ENCODE data around the gene MYH7B.

Gene MYH7B

GRCh38 chr20:34992751-34993417, 37.2 kb downstream of the MYH7B start:
- no peak for DNase-seq (ENCODE audit: low read depth in 2 of 2)

GRCh38 chr20:34993941-34994508, 38.4 kb downstream of the MYH7B start:
- DNase-seq (ENCODE audit: low read depth in 2 of 2), result no peak

- DNase-seq (ENCODE audit: low read depth in 2 of 2), result no peak
Observed at GRCh38 chr20:34994509-34995131, 39.0 kb downstream of the MYH7B start.

GRCh38 chr20:34995192-34995591, 39.5 kb downstream of the MYH7B start:
- no peak for DNase-seq (ENCODE audit: low read depth in 2 of 2)

GRCh38 chr20:34995696-34996095, 40.0 kb downstream of the MYH7B start:
- no peak for DNase-seq (ENCODE audit: low read depth in 2 of 2)

- no peak for DNase-seq (ENCODE audit: low read depth in 2 of 2)
Observed at GRCh38 chr20:34996243-34997028, 40.8 kb downstream of the MYH7B start.

- no peak for DNase-seq (ENCODE audit: low read depth in 2 of 2)
Observed at GRCh38 chr20:34997131-34997561, 41.5 kb downstream of the MYH7B start.

- DNase-seq (ENCODE audit: low read depth in 2 of 2), result no peak
Observed at GRCh38 chr20:34997774-34998173, 42.1 kb downstream of the MYH7B start.

GRCh38 chr20:34998331-34998950, 42.8 kb downstream of the MYH7B start:
- DNase-seq (ENCODE audit: low read depth in 2 of 2), result no peak

GRCh38 chr20:34999021-34999451, 43.4 kb downstream of the MYH7B start:
- no peak for DNase-seq (ENCODE audit: low read depth in 2 of 2)

GRCh38 chr20:34999782-35000181, 44.1 kb downstream of the MYH7B start:
- no peak for DNase-seq (ENCODE audit: low read depth in 2 of 2)

- DNase-seq (ENCODE audit: low read depth in 2 of 2), result no peak
Observed at GRCh38 chr20:35000311-35000921, 44.7 kb downstream of the MYH7B start.

GRCh38 chr20:35000922-35001595, 45.4 kb downstream of the MYH7B start:
- DNase-seq (ENCODE audit: low read depth in 2 of 2), result no peak

- no peak for DNase-seq (ENCODE audit: low read depth in 2 of 2)
Observed at GRCh38 chr20:35001596-35002362, 46.1 kb downstream of the MYH7B start.

- DNase-seq (ENCODE audit: low read depth in 2 of 2), result no peak
Observed at GRCh38 chr20:35002426-35003210, 47.0 kb downstream of the MYH7B start.

GRCh38 chr20:35003211-35004031, 47.8 kb downstream of the MYH7B start:
- DNase-seq (ENCODE audit: low read depth in 2 of 2), result no peak

- no peak for DNase-seq (ENCODE audit: low read depth in 2 of 2)
Observed at GRCh38 chr20:35004051-35004725, 48.5 kb downstream of the MYH7B start.

Measured in activated CD4-positive, alpha-beta T cell treated with anti-CD3 and anti-CD28 coated beads for 24 hours (primary cell).